ENCODE measurements around the gene EFNA5.

Gene EFNA5

DNA sequence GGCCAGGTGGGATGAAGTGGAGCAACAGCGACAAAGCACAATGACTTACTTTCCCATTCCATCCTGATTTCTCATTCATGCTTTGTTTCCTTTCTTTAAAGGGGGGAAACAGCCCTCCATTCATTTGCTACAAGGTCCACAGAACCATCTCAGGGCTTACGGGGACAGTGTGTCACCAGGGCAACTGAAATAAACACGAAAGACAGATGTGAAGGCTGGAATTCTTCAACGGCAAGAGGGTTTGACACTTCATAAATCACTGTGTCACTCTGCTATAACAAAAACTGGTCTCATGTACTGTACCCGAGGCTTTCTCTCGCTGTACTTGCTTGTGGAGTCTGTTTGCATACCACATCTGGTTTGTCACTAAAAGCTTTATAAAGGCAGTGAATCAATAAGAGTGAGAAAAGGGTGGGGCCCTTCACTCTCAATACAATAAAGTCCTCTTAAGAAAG is 150.8 kb downstream of the EFNA5 start:
- Histone ChIP-seq H3K9me3 (ENCODE audit: insufficient read depth, low read length) (no peaks in the 10 kb centered on the region), H3K4me1 (ENCODE audit: insufficient read depth, insufficient read length) (no peaks in the 10 kb centered on the region), H3K9ac (ENCODE audit: insufficient read length, low read depth) (no peak overlapping the region), H3K27me3 (ENCODE audit: insufficient read depth, insufficient read length) (no peaks in the 10 kb centered on the region), H3K36me3 (ENCODE audit: insufficient read depth, insufficient read length, low read length) (no peaks in the 10 kb centered on the region), H3K4me3 (ENCODE audit: insufficient read length, low read depth) (no peak overlapping the region)
- no peak for DNase-seq (ENCODE audit: low read depth, low spot score)
- TF ChIP-seq SUZ12 (IDR thresholded peaks at IDR 0.05; ENCODE audit: extremely low read depth, insufficient read depth, insufficient read length) (no peak), ZNF274 (IDR thresholded peaks at IDR 0.05; ENCODE audit: low read depth, low read length) (no peak), YY1 (IDR thresholded peaks at IDR 0.05; ENCODE audit: insufficient read depth, insufficient read length) (no peak)

DNA sequence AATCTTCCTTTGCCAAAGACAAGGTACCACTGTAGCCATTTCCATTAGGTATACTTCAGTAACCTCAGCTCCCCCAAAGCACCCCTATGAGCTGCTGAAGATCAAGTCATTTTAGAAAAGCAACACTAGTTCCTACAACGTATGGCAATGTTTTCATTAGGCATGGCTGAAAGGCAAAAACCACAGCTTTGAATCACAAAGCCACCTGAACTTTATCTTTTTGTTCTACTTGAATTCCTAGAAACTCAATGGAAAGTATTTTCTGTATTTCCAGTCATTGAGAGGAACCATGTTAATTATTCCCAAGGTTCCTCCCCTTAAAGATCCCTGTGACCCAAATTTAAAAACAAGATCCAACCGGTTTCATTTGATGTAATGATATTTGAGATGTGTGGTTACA is 152.1 kb downstream of the EFNA5 start:
- Histone ChIP-seq H3K36me3 (ENCODE audit: insufficient read depth, insufficient read length, low read length) (no peaks in the 10 kb centered on the region), H3K27me3 (ENCODE audit: insufficient read depth, insufficient read length) (no peaks in the 10 kb centered on the region), H3K4me3 (ENCODE audit: insufficient read length, low read depth) (no peak overlapping the region), H3K4me1 (ENCODE audit: insufficient read depth, insufficient read length) (no peaks in the 10 kb centered on the region), H3K9ac (ENCODE audit: insufficient read length, low read depth) (no peak overlapping the region), H3K9me3 (ENCODE audit: insufficient read depth, low read length) (no peaks in the 10 kb centered on the region)
- DNase-seq (ENCODE audit: low read depth, low spot score): no peak
- TF ChIP-seq YY1 (IDR thresholded peaks at IDR 0.05; ENCODE audit: insufficient read depth, insufficient read length): no peak
- TF ChIP-seq ZNF274 (IDR thresholded peaks at IDR 0.05; ENCODE audit: low read depth, low read length): no peak
- TF ChIP-seq SUZ12 (IDR thresholded peaks at IDR 0.05; ENCODE audit: extremely low read depth, insufficient read depth, insufficient read length): no peak

DNA sequence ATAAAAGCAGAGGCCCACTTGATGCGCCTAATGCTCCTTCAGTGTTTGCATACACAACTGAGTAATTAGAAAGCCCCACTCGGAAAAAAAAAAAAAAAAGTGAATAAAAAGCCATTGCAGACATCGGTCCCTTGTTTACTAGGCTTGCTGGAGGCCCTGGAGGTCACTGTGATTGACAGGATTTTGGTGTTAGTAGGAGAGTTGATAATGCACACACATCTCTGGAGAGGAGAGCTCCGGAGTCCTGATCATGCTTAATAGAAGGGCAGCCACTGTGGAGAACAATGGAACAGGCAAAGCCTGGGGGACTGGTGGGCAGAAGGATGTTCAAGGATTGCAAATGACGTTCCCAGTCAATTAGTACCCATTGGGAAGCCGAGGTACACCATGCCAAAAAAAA is 152.5 kb downstream of the EFNA5 start:
- TF ChIP-seq ZNF274 (IDR thresholded peaks at IDR 0.05; ENCODE audit: low read depth, low read length) (no peak), YY1 (IDR thresholded peaks at IDR 0.05; ENCODE audit: insufficient read depth, insufficient read length) (no peak), SUZ12 (IDR thresholded peaks at IDR 0.05; ENCODE audit: extremely low read depth, insufficient read depth, insufficient read length) (no peak)
- Histone ChIP-seq H3K9ac (ENCODE audit: insufficient read length, low read depth) (no peak overlapping the region), H3K9me3 (ENCODE audit: insufficient read depth, low read length) (no peaks in the 10 kb centered on the region), H3K4me3 (ENCODE audit: insufficient read length, low read depth) (no peak overlapping the region), H3K36me3 (ENCODE audit: insufficient read depth, insufficient read length, low read length) (no peaks in the 10 kb centered on the region), H3K4me1 (ENCODE audit: insufficient read depth, insufficient read length) (no peaks in the 10 kb centered on the region), H3K27me3 (ENCODE audit: insufficient read depth, insufficient read length) (no peaks in the 10 kb centered on the region)
- no peak for DNase-seq (ENCODE audit: low read depth, low spot score)

DNA sequence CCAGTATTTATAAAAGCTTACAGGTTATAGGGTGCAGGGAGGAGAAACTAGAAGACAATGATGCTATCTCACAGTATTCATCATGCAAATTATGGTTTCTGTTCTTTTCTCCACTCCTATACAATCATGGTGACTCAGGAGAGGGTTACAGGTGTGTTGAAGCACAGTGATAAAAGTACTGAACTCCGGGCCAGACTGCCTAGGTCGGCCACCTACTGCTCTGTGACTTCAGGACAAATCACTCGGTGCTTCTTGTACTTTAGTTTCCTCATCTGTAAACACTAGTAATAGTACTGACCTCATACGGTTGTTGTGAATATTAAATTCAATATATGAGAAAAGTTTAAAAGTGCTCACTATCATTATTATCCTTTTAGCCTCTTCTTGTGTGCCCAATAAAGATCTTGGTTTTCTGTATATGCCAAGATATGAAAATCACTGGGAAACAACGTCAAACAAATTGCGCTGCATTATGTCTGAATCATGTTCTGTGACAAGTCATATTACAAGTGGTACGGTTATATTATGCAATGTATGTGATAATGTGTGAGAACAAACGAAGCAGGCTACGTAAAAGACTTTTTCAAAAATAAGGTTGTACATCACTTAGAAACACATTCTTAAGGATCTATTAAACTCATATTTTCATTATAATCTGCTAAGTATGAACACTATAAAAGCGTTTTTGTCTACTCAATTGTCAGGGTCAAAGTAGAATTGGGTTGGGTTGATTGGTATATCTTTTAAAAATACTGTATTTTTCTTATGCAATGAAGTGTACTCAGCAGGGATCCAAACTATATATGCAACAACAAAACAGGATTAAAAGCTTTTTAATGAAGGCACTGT is 153.3 kb downstream of the EFNA5 start:
- no peaks in the 10 kb centered on the region for H3K9me3 ChIP-seq (ENCODE audit: insufficient read depth, low read length)
- no peak overlapping the region for H3K4me3 ChIP-seq (ENCODE audit: insufficient read length, low read depth)
- H3K4me1 ChIP-seq (ENCODE audit: insufficient read depth, insufficient read length): no peaks in the 10 kb centered on the region
- no peaks in the 10 kb centered on the region for H3K36me3 ChIP-seq (ENCODE audit: insufficient read depth, insufficient read length, low read length)
- no peaks in the 10 kb centered on the region for H3K27me3 ChIP-seq (ENCODE audit: insufficient read depth, insufficient read length)
- H3K9ac ChIP-seq (ENCODE audit: insufficient read length, low read depth): no peak overlapping the region
- no peak for DNase-seq (ENCODE audit: low read depth, low spot score)
- TF ChIP-seq SUZ12 (IDR thresholded peaks at IDR 0.05; ENCODE audit: extremely low read depth, insufficient read depth, insufficient read length): no peak
- no peak for TF ChIP-seq ZNF274 (IDR thresholded peaks at IDR 0.05; ENCODE audit: low read depth, low read length)
- no peak for TF ChIP-seq YY1 (IDR thresholded peaks at IDR 0.05; ENCODE audit: insufficient read depth, insufficient read length)

DNA sequence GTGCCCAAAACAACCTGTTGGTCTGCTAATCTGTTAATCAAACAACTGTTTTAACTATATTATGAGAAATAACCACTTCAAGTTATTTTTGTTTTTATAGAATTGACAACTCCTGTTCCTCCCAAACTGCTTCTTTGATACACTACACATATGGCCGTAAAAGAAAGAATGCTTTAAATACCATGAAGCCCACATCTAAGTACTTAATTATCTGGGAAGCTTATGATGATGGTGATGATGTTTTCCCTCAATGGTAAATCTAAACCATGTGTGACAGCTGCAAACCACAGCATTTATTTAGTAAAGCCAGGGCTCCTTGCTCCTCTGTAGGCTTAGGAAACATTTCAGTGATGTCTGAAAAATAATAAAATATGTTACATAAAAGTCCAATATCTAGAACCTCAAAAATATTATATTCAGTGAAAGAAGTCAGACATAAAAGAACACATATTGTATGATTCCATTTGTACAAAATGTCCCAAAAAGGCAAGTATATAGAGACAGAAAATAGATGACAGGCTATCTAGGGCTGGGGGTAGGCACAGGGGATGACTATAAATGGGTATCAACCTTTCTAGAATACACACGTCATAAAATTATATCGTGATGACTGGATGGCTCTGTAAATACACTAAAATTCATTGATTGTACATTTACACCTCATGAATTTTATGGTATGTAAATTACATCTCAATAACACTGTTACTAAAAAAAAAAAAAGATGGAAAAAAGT is 154.1 kb downstream of the EFNA5 start:
- TF ChIP-seq SUZ12 (IDR thresholded peaks at IDR 0.05; ENCODE audit: extremely low read depth, insufficient read depth, insufficient read length) (no peak), YY1 (IDR thresholded peaks at IDR 0.05; ENCODE audit: insufficient read depth, insufficient read length) (no peak), ZNF274 (IDR thresholded peaks at IDR 0.05; ENCODE audit: low read depth, low read length) (no peak)
- DNase-seq (ENCODE audit: low read depth, low spot score): no peak
- Histone ChIP-seq H3K4me3 (ENCODE audit: insufficient read length, low read depth) (no peak overlapping the region), H3K9me3 (ENCODE audit: insufficient read depth, low read length) (no peaks in the 10 kb centered on the region), H3K27me3 (ENCODE audit: insufficient read depth, insufficient read length) (no peaks in the 10 kb centered on the region), H3K36me3 (ENCODE audit: insufficient read depth, insufficient read length, low read length) (no peaks in the 10 kb centered on the region), H3K9ac (ENCODE audit: insufficient read length, low read depth) (no peak overlapping the region), H3K4me1 (ENCODE audit: insufficient read depth, insufficient read length) (no peaks in the 10 kb centered on the region)

DNA sequence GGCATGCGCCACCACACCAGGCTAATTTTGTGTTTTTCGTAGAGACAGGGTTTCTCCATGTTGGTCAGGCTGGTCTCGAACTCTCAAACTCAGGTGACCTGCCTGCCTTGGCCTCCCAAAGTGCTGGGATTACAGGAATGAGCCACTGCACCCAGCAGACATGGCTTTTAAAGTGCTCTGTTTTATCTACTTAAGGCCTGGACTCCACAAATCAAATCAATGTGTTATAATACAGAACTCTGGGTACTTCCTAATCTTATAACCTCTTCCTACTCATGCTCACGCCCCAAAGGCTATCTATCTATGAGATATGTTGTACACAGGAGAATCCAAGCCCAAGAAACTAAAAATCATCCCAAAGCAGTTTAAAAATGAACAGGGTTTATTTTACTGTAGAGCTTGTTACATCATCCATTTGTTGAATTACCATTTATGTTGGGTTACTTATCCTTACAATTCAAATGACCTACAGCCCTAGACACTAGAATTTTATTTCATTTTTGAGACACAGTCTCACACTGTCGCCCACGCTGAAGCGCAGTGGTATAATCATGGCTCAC is 155.1 kb downstream of the EFNA5 start:
- no peak for TF ChIP-seq YY1 (IDR thresholded peaks at IDR 0.05; ENCODE audit: insufficient read depth, insufficient read length)
- TF ChIP-seq ZNF274 (IDR thresholded peaks at IDR 0.05; ENCODE audit: low read depth, low read length): no peak
- TF ChIP-seq SUZ12 (IDR thresholded peaks at IDR 0.05; ENCODE audit: extremely low read depth, insufficient read depth, insufficient read length): no peak
- H3K9ac ChIP-seq (ENCODE audit: insufficient read length, low read depth): no peak overlapping the region
- no peak overlapping the region for H3K4me3 ChIP-seq (ENCODE audit: insufficient read length, low read depth)
- H3K4me1 ChIP-seq (ENCODE audit: insufficient read depth, insufficient read length): no peaks in the 10 kb centered on the region
- H3K27me3 ChIP-seq (ENCODE audit: insufficient read depth, insufficient read length): no peaks in the 10 kb centered on the region
- no peaks in the 10 kb centered on the region for H3K36me3 ChIP-seq (ENCODE audit: insufficient read depth, insufficient read length, low read length)
- no peaks in the 10 kb centered on the region for H3K9me3 ChIP-seq (ENCODE audit: insufficient read depth, low read length)
- DNase-seq (ENCODE audit: low read depth, low spot score): no peak

DNA sequence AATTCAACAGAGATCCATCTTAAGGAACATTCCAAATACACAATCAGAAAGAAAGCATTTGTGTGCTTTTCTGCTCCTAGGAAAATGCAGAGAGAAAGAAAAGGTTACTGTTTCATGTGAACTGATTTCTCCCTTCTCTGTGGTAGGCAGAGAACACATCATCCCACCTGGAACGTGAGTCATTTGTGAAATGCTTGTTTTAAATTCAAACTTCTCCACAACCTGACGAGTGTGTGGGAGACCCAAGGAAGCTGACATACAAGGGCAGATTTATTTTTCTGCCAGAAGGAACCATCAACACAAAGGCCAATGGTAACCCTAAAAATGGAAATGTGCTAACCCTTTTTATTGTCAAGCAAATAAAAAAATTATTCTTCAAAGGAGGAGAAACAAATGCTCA is 156.4 kb downstream of the EFNA5 start:
- no peak overlapping the region for H3K4me3 ChIP-seq (ENCODE audit: insufficient read length, low read depth)
- H3K9me3 ChIP-seq (ENCODE audit: insufficient read depth, low read length): 0 out of 2 replicates have a peak, but pooled peaks cover 7% of the 10 kb centered on the region
- no peaks in the 10 kb centered on the region for H3K4me1 ChIP-seq (ENCODE audit: insufficient read depth, insufficient read length)
- TF ChIP-seq YY1 (IDR thresholded peaks at IDR 0.05; ENCODE audit: insufficient read depth, insufficient read length): no peak
- TF ChIP-seq ZNF274 (IDR thresholded peaks at IDR 0.05; ENCODE audit: low read depth, low read length): no peak
- no peak for TF ChIP-seq SUZ12 (IDR thresholded peaks at IDR 0.05; ENCODE audit: extremely low read depth, insufficient read depth, insufficient read length)
- H3K27me3 ChIP-seq (ENCODE audit: insufficient read depth, insufficient read length): no peaks in the 10 kb centered on the region
- H3K9ac ChIP-seq (ENCODE audit: insufficient read length, low read depth): no peak overlapping the region
- no peaks in the 10 kb centered on the region for H3K36me3 ChIP-seq (ENCODE audit: insufficient read depth, insufficient read length, low read length)
- no peak for DNase-seq (ENCODE audit: low read depth, low spot score)

Measured in NT2/D1 (cell line).